Right hindlimb (tissue), 1 donor: ENCODE measurements around the gene RNLS.

Experiments used
- DNase-seq: peaks from one replicate; pipeline ENCODE4 v3.0.0-alpha.2; 2018

RNLS gene

GRCh38 chr10:88546497-88546896 lies 36.6 kb downstream of the RNLS start:
- DNase-seq = no peak

- DNase-seq = no peak
Measured at GRCh38 chr10:88545359-88545758, 37.8 kb downstream of the RNLS start.

GRCh38 chr10:88544140-88544870 lies 38.8 kb downstream of the RNLS start:
- DNase-seq = no peak

GRCh38 chr10:88542522-88542921 lies 40.6 kb downstream of the RNLS start:
- DNase-seq = no peak

- DNase-seq = no peak
Measured at GRCh38 chr10:88541116-88541626, 41.9 kb downstream of the RNLS start.

- DNase-seq = no peak
Measured at GRCh38 chr10:88540351-88540750, 42.8 kb downstream of the RNLS start.

- DNase-seq = no peak
Measured at GRCh38 chr10:88538048-88538447, 45.1 kb downstream of the RNLS start.

GRCh38 chr10:88537322-88537721 lies 45.8 kb downstream of the RNLS start:
- no peak for DNase-seq

GRCh38 chr10:88536437-88536836 lies 46.7 kb downstream of the RNLS start:
- no peak for DNase-seq

- DNase-seq = no peak
Measured at GRCh38 chr10:88534072-88534665, 48.9 kb downstream of the RNLS start.

- no peak for DNase-seq
Measured at GRCh38 chr10:88531392-88532052, 51.6 kb downstream of the RNLS start.

- no peak for DNase-seq
Measured at GRCh38 chr10:88530629-88531391, 52.3 kb downstream of the RNLS start.

- no peak for DNase-seq
Measured at GRCh38 chr10:88530093-88530492, 53.0 kb downstream of the RNLS start.

GRCh38 chr10:88528806-88529570 lies 54.1 kb downstream of the RNLS start:
- DNase-seq = no peak

GRCh38 chr10:88528201-88528600 lies 54.9 kb downstream of the RNLS start:
- no peak for DNase-seq

GRCh38 chr10:88527245-88527644 lies 55.9 kb downstream of the RNLS start:
- DNase-seq = no peak

- no peak for DNase-seq
Measured at GRCh38 chr10:88526501-88527105, 56.5 kb downstream of the RNLS start.

GRCh38 chr10:88525371-88526069 lies 57.6 kb downstream of the RNLS start:
- no peak for DNase-seq

GRCh38 chr10:88523739-88524400 lies 59.2 kb downstream of the RNLS start:
- DNase-seq = no peak

- no peak for DNase-seq
Measured at GRCh38 chr10:88522715-88523114, 60.4 kb downstream of the RNLS start.

- DNase-seq = no peak
Measured at GRCh38 chr10:88521791-88522190, 61.3 kb downstream of the RNLS start.
